Endothelial cell of hepatic sinusoid (primary cell): ENCODE measurements around the gene NDUFB8.

Experiments
- in situ Hi-C: cut with HindIII; loops from 2 replicates; pipeline ENCODE4 v1.10.0; 2017; ENCODE audit warnings: low sequenced_read_pairs

The NDUFB8 gene

GRCh38 chr10:100537475-100537874 is 7.8 kb upstream of the NDUFB8 start:
- in situ Hi-C loops = no loop called here

- in situ Hi-C loops = no loop called here
Observed at GRCh38 chr10:100535715-100536353, 6.2 kb upstream of the NDUFB8 start, which contains the start of gene HIF1AN. TSS of gene HIF1AN (plus strand) at chr10:100535943. CDS start at chr10:100535959, 16 bp downstream.

- in situ Hi-C loops = no loop called here
Observed at GRCh38 chr10:100535338-100535714, 5.7 kb upstream of the NDUFB8 start.

- in situ Hi-C loops = no loop called here
Observed at GRCh38 chr10:100534726-100535125, 5.1 kb upstream of the NDUFB8 start.

- in situ Hi-C loops = no loop called here
Observed at GRCh38 chr10:100531761-100532160, 2.1 kb upstream of the NDUFB8 start.

- in situ Hi-C loops = loop anchor here (10.0 kb wide), 1 partner anchor 94 kb away; no protein-coding TSS in a partner anchor
Observed at GRCh38 chr10:100528921-100529474, 673 bp downstream of the NDUFB8 start.

GRCh38 chr10:100528123-100528886 is 1.4 kb downstream of the NDUFB8 start:
- in situ Hi-C loops = loop anchor here (10.0 kb wide), 1 partner anchor 94 kb away; no protein-coding TSS in a partner anchor

GRCh38 chr10:100524638-100525037 is 5.0 kb downstream of the NDUFB8 start:
- in situ Hi-C loops = loop anchor here (10.0 to 25.0 kb wide), 2 partner anchors 90 to 187 kb away; partner anchors contain the start of genes PKD2L1 and SCD

- in situ Hi-C loops = loop anchor here (10.0 to 25.0 kb wide), 2 partner anchors 89 to 187 kb away; partner anchors contain the start of genes PKD2L1 and SCD
Observed at GRCh38 chr10:100524206-100524605, 5.5 kb downstream of the NDUFB8 start.

- in situ Hi-C loops = loop anchor here (10.0 to 25.0 kb wide), 2 partner anchors 88 to 186 kb away; partner anchors contain the start of genes PKD2L1 and SCD
Observed at GRCh38 chr10:100522945-100523344, 6.7 kb downstream of the NDUFB8 start.

- in situ Hi-C loops = loop anchor here (10.0 to 25.0 kb wide), 2 partner anchors 87 to 185 kb away; partner anchors contain the start of genes PKD2L1 and SCD
Observed at GRCh38 chr10:100522107-100522801, 7.4 kb downstream of the NDUFB8 start.

- in situ Hi-C loops = loop anchor here (10.0 to 25.0 kb wide), 2 partner anchors 86 to 184 kb away; partner anchors contain the start of genes PKD2L1 and SCD
Observed at GRCh38 chr10:100520811-100521210, 8.9 kb downstream of the NDUFB8 start.

GRCh38 chr10:100519311-100520051 is 10.2 kb downstream of the NDUFB8 start, which contains the start of gene SEC31B:
TSS of gene SEC31B (minus strand) at chr10:100519861. CDS start at chr10:100516952, 2,909 bp downstream.
- in situ Hi-C loops = loop anchor here (10.0 to 25.0 kb wide), 2 partner anchors 85 to 182 kb away; partner anchors contain the start of genes PKD2L1 and SCD

GRCh38 chr10:100518761-100519241 is 10.9 kb downstream of the NDUFB8 start:
- in situ Hi-C loops = loop anchor here (25.0 kb wide), 1 partner anchor 182 kb away; the partner anchor contains the start of genes PKD2L1 and SCD

- in situ Hi-C loops = loop anchor here (25.0 kb wide), 1 partner anchor 180 kb away; the partner anchor contains the start of genes PKD2L1 and SCD
Observed at GRCh38 chr10:100516847-100517246, 12.8 kb downstream of the NDUFB8 start.

GRCh38 chr10:100515612-100516011 is 14.1 kb downstream of the NDUFB8 start:
- in situ Hi-C loops = loop anchor here (25.0 kb wide), 1 partner anchor 178 kb away; the partner anchor contains the start of genes PKD2L1 and SCD

GRCh38 chr10:100510533-100511308 is 18.9 kb downstream of the NDUFB8 start:
- in situ Hi-C loops = loop anchor here (25.0 kb wide), 1 partner anchor 173 kb away; the partner anchor contains the start of genes PKD2L1 and SCD

GRCh38 chr10:100509241-100509840 is 20.3 kb downstream of the NDUFB8 start:
- in situ Hi-C loops = loop anchor here (25.0 kb wide), 1 partner anchor 172 kb away; the partner anchor contains the start of genes PKD2L1 and SCD
